ENCODE measurements around the gene LCN1.

DNA sequence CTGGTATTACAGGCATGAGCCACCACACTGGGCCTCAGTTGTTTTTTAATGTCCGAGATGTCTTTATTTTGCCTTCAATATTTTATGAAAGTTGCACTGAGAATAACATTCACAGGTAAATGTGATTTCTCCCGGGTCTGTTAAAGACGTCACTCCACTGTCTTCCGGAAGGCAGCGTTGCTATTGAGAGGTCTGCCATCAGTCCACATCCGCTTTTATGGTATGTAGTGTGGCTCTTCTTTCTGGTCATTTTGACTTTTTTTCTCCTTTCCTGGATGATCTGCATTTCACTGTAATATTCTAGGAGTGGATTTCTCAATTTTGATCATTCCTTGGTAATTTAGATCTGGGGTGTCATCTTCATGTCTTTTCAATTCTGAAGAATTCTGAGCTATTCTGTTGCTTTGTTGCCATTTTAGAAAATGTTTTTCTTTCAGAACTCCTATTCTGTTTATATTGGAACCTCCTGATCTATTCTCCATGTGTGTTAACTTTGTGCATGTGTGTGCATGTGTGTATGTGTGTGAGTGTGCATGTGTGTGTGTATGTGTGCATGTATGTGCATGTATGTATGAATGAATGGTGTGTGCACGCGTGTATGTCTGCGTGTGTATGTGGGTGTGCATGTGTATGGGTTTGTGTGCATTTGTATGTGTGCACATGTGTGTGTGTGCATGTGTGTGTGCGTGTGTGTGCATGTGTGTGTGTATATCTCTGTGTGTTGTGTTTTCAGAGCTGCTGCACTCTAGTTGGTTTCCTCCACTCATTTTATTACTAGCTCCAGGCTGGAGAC is 1.9 kb upstream of the LCN1 start:
- TF ChIP-seq, protein P1, sequence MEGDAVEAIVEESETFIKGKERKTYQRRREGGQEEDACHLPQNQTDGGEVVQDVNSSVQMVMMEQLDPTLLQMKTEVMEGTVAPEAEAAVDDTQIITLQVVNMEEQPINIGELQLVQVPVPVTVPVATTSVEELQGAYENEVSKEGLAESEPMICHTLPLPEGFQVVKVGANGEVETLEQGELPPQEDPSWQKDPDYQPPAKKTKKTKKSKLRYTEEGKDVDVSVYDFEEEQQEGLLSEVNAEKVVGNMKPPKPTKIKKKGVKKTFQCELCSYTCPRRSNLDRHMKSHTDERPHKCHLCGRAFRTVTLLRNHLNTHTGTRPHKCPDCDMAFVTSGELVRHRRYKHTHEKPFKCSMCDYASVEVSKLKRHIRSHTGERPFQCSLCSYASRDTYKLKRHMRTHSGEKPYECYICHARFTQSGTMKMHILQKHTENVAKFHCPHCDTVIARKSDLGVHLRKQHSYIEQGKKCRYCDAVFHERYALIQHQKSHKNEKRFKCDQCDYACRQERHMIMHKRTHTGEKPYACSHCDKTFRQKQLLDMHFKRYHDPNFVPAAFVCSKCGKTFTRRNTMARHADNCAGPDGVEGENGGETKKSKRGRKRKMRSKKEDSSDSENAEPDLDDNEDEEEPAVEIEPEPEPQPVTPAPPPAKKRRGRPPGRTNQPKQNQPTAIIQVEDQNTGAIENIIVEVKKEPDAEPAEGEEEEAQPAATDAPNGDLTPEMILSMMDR (IDR thresholded peaks at IDR 0.05; ENCODE audit: extremely low read depth in 1 of 2, insufficient read depth in 1 of 2, low read depth in 1 of 2, low read length in 2 of 2), result no peak
- TF ChIP-seq POLR2AphosphoS5 (IDR thresholded peaks at IDR 0.05; ENCODE audit: insufficient read depth, low read depth, low read length) (no peak), POLR2A (IDR thresholded peaks at IDR 0.05; ENCODE audit: low read depth, low read length) (no peak), MYC (IDR thresholded peaks at IDR 0.05; ENCODE audit: low read depth, low read length) (no peak), EZH2 (IDR thresholded peaks at IDR 0.05; ENCODE audit: borderline replicate concordance, low read depth, low read length, severe bottlenecking) (no peak), FOS (IDR thresholded peaks at IDR 0.05; ENCODE audit: borderline replicate concordance, insufficient read depth, low read length) (no peak)
- TF ChIP-seq, protein P2, sequence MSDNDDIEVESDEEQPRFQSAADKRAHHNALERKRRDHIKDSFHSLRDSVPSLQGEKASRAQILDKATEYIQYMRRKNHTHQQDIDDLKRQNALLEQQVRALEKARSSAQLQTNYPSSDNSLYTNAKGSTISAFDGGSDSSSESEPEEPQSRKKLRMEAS (IDR thresholded peaks at IDR 0.05; ENCODE audit: insufficient read depth, insufficient read length), result no peak
